CD14-positive monocyte (primary cell): ENCODE measurements around the gene GFI1B. TPM values are rescaled to one million over a fixed set of nuclear protein-coding genes. Genes with fewer than 3 reads are reported as not detected.

Experiments used
- DNase-seq, 3 donors: peaks; one replicate each; pipeline ENCODE4 v3.0.0-alpha.2; 2011 to 2022
- H2AFZ ChIP-seq: 2 replicates; pipeline ENCODE4 v1.6.0; 2012; ENCODE audit warnings: mild to moderate bottlenecking, low read depth, low read length, inconsistent platforms; ENCODE audit not compliant: insufficient read depth, poor library complexity, severe bottlenecking
- H3K27ac ChIP-seq, 2 donors: 1 replicate in 1 of 2; 2 replicates in 1 of 2; pipeline ENCODE4 v1.5.1; 2012 to 2013; ENCODE audit warnings: low read length in 2 of 2, control low read depth in 1 of 2, inconsistent platforms in 1 of 2, low read depth in 1 of 2, mild to moderate bottlenecking in 1 of 2
- H3K27me3 ChIP-seq, 2 donors: one replicate each; pipeline versions ENCODE4 v1.6.0 to v1.6.1; 2011 to 2013; ENCODE audit warnings: low read length in 2 of 2; ENCODE audit not compliant: control insufficient read depth in 2 of 2, insufficient read depth in 2 of 2
- H3K36me3 ChIP-seq, 2 donors: replicated peaks in 1 of 2; 1 replicate in 1 of 2; 2 replicates in 1 of 2; pipeline versions ENCODE4 v1.5.1 to v1.6.1; 2012 to 2013; ENCODE audit warnings: low read length in 2 of 2, control low read depth in 1 of 2, inconsistent platforms in 1 of 2, mild to moderate bottlenecking in 1 of 2; ENCODE audit not compliant: insufficient read depth in 2 of 2, control insufficient read depth in 1 of 2
- H3K4me1 ChIP-seq, 2 donors: 1 replicate in 1 of 2; 2 replicates in 1 of 2; pipeline versions ENCODE4 v1.5.1 to v1.6.1; 2012 to 2013; ENCODE audit warnings: low read length in 2 of 2, control low read depth in 1 of 2, inconsistent platforms in 1 of 2, mild to moderate bottlenecking in 1 of 2, moderate library complexity in 1 of 2; ENCODE audit not compliant: insufficient read depth in 2 of 2, control insufficient read depth in 1 of 2
- H3K4me2 ChIP-seq: replicated peaks from 2 replicates; pipeline ENCODE3; 2012; ENCODE audit warnings: low read length, moderate library complexity, mild to moderate bottlenecking; ENCODE audit not compliant: poor library complexity, severe bottlenecking; ENCODE audit errors: extremely low read depth
- H3K4me3 ChIP-seq, 3 experiments: fragments of 200-600 bp in 1 of 3; sonication (generic) in 1 of 3; replicated peaks in 1 of 3; 1 replicate in 2 of 3; 2 replicates in 1 of 3; pipeline ENCODE4 v1.5.1; 2011 to 2013; ENCODE audit warnings: low read length in 3 of 3, mild to moderate bottlenecking in 3 of 3, control low read depth in 2 of 3, low read depth in 2 of 3, inconsistent platforms in 1 of 3, moderate library complexity in 1 of 3
- H3K79me2 ChIP-seq: 2 replicates; pipeline ENCODE4 v1.6.0; 2012; ENCODE audit warnings: mild to moderate bottlenecking, control low read depth, inconsistent platforms, low read length, moderate library complexity; ENCODE audit not compliant: insufficient read depth
- H3K9ac ChIP-seq: 2 replicates; pipeline ENCODE4 v1.6.0; 2017; ENCODE audit warnings: low read length, mild to moderate bottlenecking; ENCODE audit not compliant: insufficient read depth, poor library complexity, severe bottlenecking
- H3K9me3 ChIP-seq, 2 donors: replicated peaks in 1 of 2; 1 replicate in 1 of 2; 2 replicates in 1 of 2; pipeline versions ENCODE4 v1.5.1 to v1.6.1; 2012 to 2013; ENCODE audit warnings: low read length in 2 of 2, control low read depth in 1 of 2; ENCODE audit not compliant: control insufficient read depth in 1 of 2, insufficient read depth in 1 of 2
- H4K20me1 ChIP-seq: 2 replicates; pipeline ENCODE4 v1.6.0; 2012; ENCODE audit warnings: mild to moderate bottlenecking, low read length, control low read depth, moderate library complexity; ENCODE audit not compliant: insufficient read depth
- H3K27ac Mint-ChIP-seq, 7 donors: one replicate each; pipeline ENCODE4 v1.8.0; 2020; ENCODE audit warnings: mild to moderate bottlenecking in 7 of 7, mixed read lengths in 7 of 7, moderate library complexity in 6 of 7, inconsistent platforms in 2 of 7
- H3K27me3 Mint-ChIP-seq, 3 donors: one replicate each; pipeline ENCODE4 v1.8.0; 2021 to 2022; ENCODE audit warnings: low read depth in 3 of 3, mild to moderate bottlenecking in 3 of 3, mixed read lengths in 3 of 3, moderate library complexity in 3 of 3, inconsistent platforms in 1 of 3
- H3K36me3 Mint-ChIP-seq, 2 donors: one replicate each; pipeline ENCODE4 v1.8.0; 2020; ENCODE audit warnings: mixed read lengths in 2 of 2, inconsistent platforms in 1 of 2, mild to moderate bottlenecking in 1 of 2
- H3K4me1 Mint-ChIP-seq: one replicate; pipeline ENCODE4 v1.8.0; 2020; ENCODE audit warnings: mild to moderate bottlenecking, mixed read lengths
- H3K4me3 Mint-ChIP-seq, 2 donors: one replicate each; pipeline ENCODE4 v1.8.0; 2020; ENCODE audit warnings: mild to moderate bottlenecking in 2 of 2, mixed read lengths in 2 of 2, moderate library complexity in 1 of 2
- H3K9me3 Mint-ChIP-seq, 7 donors: one replicate each; pipeline ENCODE4 v1.8.0; 2020 to 2022; ENCODE audit warnings: mixed read lengths in 7 of 7, mild to moderate bottlenecking in 6 of 7, moderate library complexity in 6 of 7, inconsistent platforms in 2 of 7
- CTCF ChIP-seq: fragments of 200-600 bp; IDR thresholded peaks from one replicate; pipeline ENCODE4 v1.8.0; 2022; ENCODE audit warnings: antibody characterized with exemption, mild to moderate bottlenecking
- WGBS: methylation state at CpG from one replicate; pipeline ENCODE4 v1.1.5; 2013; ENCODE audit warnings: missing lambda C conversion rate; ENCODE audit not compliant: insufficient coverage; 5-methylcytosine and 5-hydroxymethylcytosine counted together
- intact Hi-C, 2 donors: fragments of 100-400 bp; cut with micrococcal nuclease; formaldehyde crosslinking; loops; one replicate each; pipeline versions ENCODE4 v1.15.0 to v1.15.1; 2023
- polyA plus RNA-seq, 3 donors: library from polyadenylated mRNA; depleted of rRNA in 1 of 3; unstranded in 2 of 3; stranded (reverse) in 1 of 3; fragments of 300-500 nt in 2 of 3; fragments of >200 nt in 1 of 3; fragmentation: Illumina TruSeq in 2 of 3; gene quantifications; 1 replicate in 2 of 3; 2 replicates in 1 of 3; pipeline ENCODE4 v1.2.3, GENCODE V29; 2012 to 2021

The GFI1B gene
- polyA plus RNA-seq, 3 donors, result 0.06 to 0.39 (median 0.21) TPM

GRCh38 chr9:132969783-132970182, 8.7 kb upstream of the GFI1B start:
- Histone ChIP-seq H3K79me2 (no peaks in the 10 kb centered on the region), H3K27ac (no peak overlapping the region), H3K36me3 (no peaks in the 10 kb centered on the region), H2AFZ (no peak overlapping the region), H3K4me2 (no peak overlapping the region), H3K9ac (no peak overlapping the region), H3K4me1 (peaks cover 2 to 4% of the 10 kb centered on the region in 2 donors), H3K27me3 (peaks cover 0 to under 1% of the 10 kb centered on the region in 2 donors), H3K4me3 (no peak overlapping the region), H3K9me3 (no peaks in the 10 kb centered on the region), H4K20me1 (no peaks in the 10 kb centered on the region)
- Mint-ChIP-seq H3K4me3 (no peak overlapping the region), H3K9me3 (peaks cover 0 to 6% (median 2%) of the 10 kb centered on the region in 7 donors), H3K36me3 (no peaks in the 10 kb centered on the region), H3K27ac (no peak overlapping the region), H3K27me3 (peaks cover 0 to 11% (median 3%) of the 10 kb centered on the region in 3 donors), H3K4me1 (peaks cover 1% of the 10 kb centered on the region)
- TF ChIP-seq CTCF, result no peak
- intact Hi-C loops, result no loop called here
- no peak for DNase-seq
- no CpG with 5 or more reads among the region's 7 CpGs for WGBS

GRCh38 chr9:132970324-132971062, 8.0 kb upstream of the GFI1B start:
- peaks cover 2 to 11% (median 7%) of the 10 kb centered on the region in 3 donors for H3K27me3 Mint-ChIP-seq
- H4K20me1 ChIP-seq, result no peaks in the 10 kb centered on the region
- H3K36me3 Mint-ChIP-seq, result no peaks in the 10 kb centered on the region
- intact Hi-C loops, result no loop called here
- no peak for DNase-seq
- no peaks in the 10 kb centered on the region for H3K36me3 ChIP-seq
- H3K9ac ChIP-seq, result no peak overlapping the region
- WGBS, result 95% methylated on average over 10 of the region's 16 CpGs
- no peaks in the 10 kb centered on the region for H3K9me3 ChIP-seq
- no peak overlapping the region for H3K4me2 ChIP-seq
- H3K27ac Mint-ChIP-seq, result no peak overlapping the region
- no peak overlapping the region for H2AFZ ChIP-seq
- H3K9me3 Mint-ChIP-seq, result peaks cover 0 to 6% (median 2%) of the 10 kb centered on the region in 7 donors
- no peak overlapping the region for H3K4me3 Mint-ChIP-seq
- peaks cover 1% of the 10 kb centered on the region for H3K4me1 Mint-ChIP-seq
- no peak for TF ChIP-seq CTCF
- no peaks in the 10 kb centered on the region for H3K79me2 ChIP-seq
- H3K27me3 ChIP-seq, result peaks cover 0 to 2% of the 10 kb centered on the region in 2 donors
- H3K4me3 ChIP-seq, result no peak overlapping the region
- H3K4me1 ChIP-seq, result peaks cover 2 to 4% of the 10 kb centered on the region in 2 donors
- no peak overlapping the region for H3K27ac ChIP-seq
